22Rv1 (cell line): ENCODE measurements around the gene KIAA0513.

Experiments used
- ZFX ChIP-seq: fragments of 450-650 bp; IDR thresholded peaks from 2 replicates; pipeline ENCODE4 v1.6.1; 2017; ENCODE audit warnings: antibody characterized with exemption, borderline replicate concordance
- TF ChIP-seq, protein P1 (sequence below): fragments of 450-650 bp; IDR thresholded peaks from 2 replicates; pipeline ENCODE4 v1.5.1; 2017; ENCODE audit warnings: mild to moderate bottlenecking

DNA sequence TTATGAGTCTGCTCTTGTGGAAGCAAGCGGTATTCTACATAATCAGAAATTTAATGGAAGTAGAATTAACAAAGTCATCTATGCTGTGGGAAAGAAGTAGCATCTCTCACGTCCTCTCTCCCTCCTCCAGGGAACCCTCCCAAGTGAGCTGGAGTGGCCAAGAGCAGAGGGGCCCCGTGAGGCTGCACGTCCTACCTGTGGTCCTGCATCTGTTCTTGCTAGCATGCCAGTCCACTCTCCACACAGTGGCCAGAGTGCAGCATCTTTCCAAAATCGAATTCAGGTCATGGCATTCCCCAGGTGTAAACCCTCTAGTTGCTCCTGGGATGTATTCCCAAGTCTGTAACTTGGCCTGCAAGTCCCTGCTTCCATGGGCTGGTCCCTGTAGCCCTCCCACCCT, 10.1 kb downstream of the KIAA0513 start:
- TF ChIP-seq, protein P1, sequence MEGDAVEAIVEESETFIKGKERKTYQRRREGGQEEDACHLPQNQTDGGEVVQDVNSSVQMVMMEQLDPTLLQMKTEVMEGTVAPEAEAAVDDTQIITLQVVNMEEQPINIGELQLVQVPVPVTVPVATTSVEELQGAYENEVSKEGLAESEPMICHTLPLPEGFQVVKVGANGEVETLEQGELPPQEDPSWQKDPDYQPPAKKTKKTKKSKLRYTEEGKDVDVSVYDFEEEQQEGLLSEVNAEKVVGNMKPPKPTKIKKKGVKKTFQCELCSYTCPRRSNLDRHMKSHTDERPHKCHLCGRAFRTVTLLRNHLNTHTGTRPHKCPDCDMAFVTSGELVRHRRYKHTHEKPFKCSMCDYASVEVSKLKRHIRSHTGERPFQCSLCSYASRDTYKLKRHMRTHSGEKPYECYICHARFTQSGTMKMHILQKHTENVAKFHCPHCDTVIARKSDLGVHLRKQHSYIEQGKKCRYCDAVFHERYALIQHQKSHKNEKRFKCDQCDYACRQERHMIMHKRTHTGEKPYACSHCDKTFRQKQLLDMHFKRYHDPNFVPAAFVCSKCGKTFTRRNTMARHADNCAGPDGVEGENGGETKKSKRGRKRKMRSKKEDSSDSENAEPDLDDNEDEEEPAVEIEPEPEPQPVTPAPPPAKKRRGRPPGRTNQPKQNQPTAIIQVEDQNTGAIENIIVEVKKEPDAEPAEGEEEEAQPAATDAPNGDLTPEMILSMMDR, result no peak
- no peak for TF ChIP-seq ZFX
